ENCODE measurements around the gene CDH4. TPM values are rescaled to one million over a fixed set of nuclear protein-coding genes. Genes with fewer than 3 reads are reported as not detected.

CDH4 gene
- total RNA-seq, 1 donor from 2014 or later = 8.3 TPM

- TF ChIP-seq, protein P1, sequence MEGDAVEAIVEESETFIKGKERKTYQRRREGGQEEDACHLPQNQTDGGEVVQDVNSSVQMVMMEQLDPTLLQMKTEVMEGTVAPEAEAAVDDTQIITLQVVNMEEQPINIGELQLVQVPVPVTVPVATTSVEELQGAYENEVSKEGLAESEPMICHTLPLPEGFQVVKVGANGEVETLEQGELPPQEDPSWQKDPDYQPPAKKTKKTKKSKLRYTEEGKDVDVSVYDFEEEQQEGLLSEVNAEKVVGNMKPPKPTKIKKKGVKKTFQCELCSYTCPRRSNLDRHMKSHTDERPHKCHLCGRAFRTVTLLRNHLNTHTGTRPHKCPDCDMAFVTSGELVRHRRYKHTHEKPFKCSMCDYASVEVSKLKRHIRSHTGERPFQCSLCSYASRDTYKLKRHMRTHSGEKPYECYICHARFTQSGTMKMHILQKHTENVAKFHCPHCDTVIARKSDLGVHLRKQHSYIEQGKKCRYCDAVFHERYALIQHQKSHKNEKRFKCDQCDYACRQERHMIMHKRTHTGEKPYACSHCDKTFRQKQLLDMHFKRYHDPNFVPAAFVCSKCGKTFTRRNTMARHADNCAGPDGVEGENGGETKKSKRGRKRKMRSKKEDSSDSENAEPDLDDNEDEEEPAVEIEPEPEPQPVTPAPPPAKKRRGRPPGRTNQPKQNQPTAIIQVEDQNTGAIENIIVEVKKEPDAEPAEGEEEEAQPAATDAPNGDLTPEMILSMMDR (conservative IDR thresholded peaks at IDR 0.05) = no peak
- DNase-seq (ENCODE audit: extremely low spot score, unreplicated experiment) = no peak
- Mint-ChIP-seq H3K4me3 (peak overlapping the region; percentile 25), H3K27me3 (peaks cover 3% of the 10 kb centered on the region), H3K36me3 (no peaks in the 10 kb centered on the region), H3K9me3 (no peaks in the 10 kb centered on the region), H3K27ac (no peak overlapping the region), H3K4me1 (ENCODE audit: unreplicated experiment) (peaks cover 5% of the 10 kb centered on the region)
Measured at GRCh38 chr20:61699495-61700374, 447.7 kb downstream of the CDH4 start.

GRCh38 chr20:61700595-61701140 lies 448.6 kb downstream of the CDH4 start:
- Mint-ChIP-seq H3K27me3 (peaks cover 3% of the 10 kb centered on the region), H3K27ac (no peak overlapping the region)
- TF ChIP-seq, protein P1 (conservative IDR thresholded peaks at IDR 0.05) = no peak

DNA sequence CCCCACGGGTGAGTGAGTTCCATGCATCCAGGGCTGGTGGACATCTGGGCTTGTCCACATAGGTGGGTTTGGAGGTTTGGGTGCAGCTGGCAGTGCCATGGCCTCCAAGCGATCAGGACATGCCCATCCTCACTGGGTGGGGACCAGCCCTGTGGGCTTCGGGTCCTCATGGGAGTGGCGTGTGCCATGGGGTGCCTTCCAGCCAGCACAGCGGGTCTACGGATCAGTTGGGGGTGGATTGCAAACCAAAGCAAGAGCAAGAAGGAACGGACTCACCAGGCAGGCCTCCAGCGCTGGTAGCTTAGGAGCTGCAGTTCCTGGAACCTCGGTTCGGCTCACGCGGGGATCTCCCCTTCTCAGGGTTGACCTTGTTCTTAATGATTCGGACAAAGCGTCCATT lies 449.3 kb downstream of the CDH4 start:
- no peak for DNase-seq (ENCODE audit: extremely low spot score, unreplicated experiment)
- no peak overlapping the region for H3K4me3 Mint-ChIP-seq
- H3K36me3 Mint-ChIP-seq = no peaks in the 10 kb centered on the region
- peaks cover 3% of the 10 kb centered on the region for H3K27me3 Mint-ChIP-seq
- peaks cover 5% of the 10 kb centered on the region for H3K4me1 Mint-ChIP-seq (ENCODE audit: unreplicated experiment)
- H3K9me3 Mint-ChIP-seq = no peaks in the 10 kb centered on the region
- TF ChIP-seq, protein P1 (conservative IDR thresholded peaks at IDR 0.05) = no peak
- H3K27ac Mint-ChIP-seq = no peak overlapping the region

More at GRCh38 chr20:61700595-61701140, 448.6 kb downstream of the CDH4 start:
- DNase-seq (ENCODE audit: extremely low spot score, unreplicated experiment) = no peak
- Mint-ChIP-seq H3K4me3 (no peak overlapping the region), H3K4me1 (ENCODE audit: unreplicated experiment) (peaks cover 5% of the 10 kb centered on the region), H3K36me3 (no peaks in the 10 kb centered on the region), H3K9me3 (no peaks in the 10 kb centered on the region)

GRCh38 chr20:61701802-61702201 lies 449.7 kb downstream of the CDH4 start:
- Mint-ChIP-seq H3K27ac (no peak overlapping the region), H3K4me1 (ENCODE audit: unreplicated experiment) (peaks cover 5% of the 10 kb centered on the region), H3K27me3 (peaks cover 3% of the 10 kb centered on the region), H3K9me3 (no peaks in the 10 kb centered on the region), H3K4me3 (no peak overlapping the region), H3K36me3 (no peaks in the 10 kb centered on the region)
- TF ChIP-seq, protein P1 (conservative IDR thresholded peaks at IDR 0.05) = no peak
- no peak for DNase-seq (ENCODE audit: extremely low spot score, unreplicated experiment)

DNA sequence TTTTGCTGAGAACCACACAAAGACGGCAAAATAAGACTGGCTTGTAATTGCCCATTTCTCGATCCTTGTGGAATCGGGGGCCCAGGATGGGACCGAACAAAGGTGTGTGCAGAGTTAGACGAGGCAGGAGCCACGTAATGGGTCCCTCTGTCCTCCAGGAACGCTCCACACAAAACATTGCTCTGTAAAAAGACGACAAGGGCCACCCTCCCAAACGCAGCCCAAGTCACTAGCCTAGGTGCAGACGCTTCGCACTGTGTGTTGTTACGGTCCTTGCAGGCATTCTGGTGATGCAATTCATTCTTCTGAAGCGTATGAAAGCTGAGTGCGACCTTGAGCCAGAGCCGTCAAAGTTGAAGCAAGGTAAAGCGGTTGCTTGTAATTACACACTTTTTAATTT lies 450.2 kb downstream of the CDH4 start:
- H3K4me3 Mint-ChIP-seq = no peak overlapping the region
- TF ChIP-seq, protein P1 (conservative IDR thresholded peaks at IDR 0.05) = no peak
- peaks cover 5% of the 10 kb centered on the region for H3K4me1 Mint-ChIP-seq (ENCODE audit: unreplicated experiment)
- H3K9me3 Mint-ChIP-seq = no peaks in the 10 kb centered on the region
- no peak overlapping the region for H3K27ac Mint-ChIP-seq
- no peaks in the 10 kb centered on the region for H3K36me3 Mint-ChIP-seq
- DNase-seq (ENCODE audit: extremely low spot score, unreplicated experiment) = no peak
- H3K27me3 Mint-ChIP-seq = no peaks in the 10 kb centered on the region
